T47D (cell line): Measurements from ENCODE around the gene PRSS56.

ENCODE experiments used
- DNase-seq, 2 experiments: peaks; one replicate each; pipeline versions ENCODE4 v3.0.0 to v3.0.0-alpha.2; 2011 to 2012; ENCODE audit warnings: low read depth in 1 of 2, low spot score in 1 of 2
- JUND ChIP-seq: IDR thresholded peaks from 2 replicates; pipeline ENCODE4 v1.6.1; 2012; ENCODE audit warnings: low read depth
- in situ Hi-C: cut with HindIII; loops from 2 replicates; pipeline ENCODE4 v1.10.0; 2016; ENCODE audit warnings: low sequenced_read_pairs, low pct_unique_long_range_greater_than_20kb

PRSS56 gene

GRCh38 chr2:232571026-232571474 lies 50.9 kb downstream of the PRSS56 start:
- DNase-seq = no peak
- in situ Hi-C loops = no loop called here

GRCh38 chr2:232573042-232573441 lies 52.9 kb downstream of the PRSS56 start:
- in situ Hi-C loops = no loop called here
- DNase-seq = no peak
- no peak for TF ChIP-seq JUND

More at GRCh38 chr2:232571026-232571474, 50.9 kb downstream of the PRSS56 start:
- TF ChIP-seq JUND = no peak

- in situ Hi-C loops = no loop called here
- no peak for TF ChIP-seq JUND
- no peak for DNase-seq
These were observed 53.7 kb downstream of the PRSS56 start for GRCh38 chr2:232573771-232574435.

- in situ Hi-C loops = no loop called here
- DNase-seq = no peak
- TF ChIP-seq JUND = no peak
These were observed 54.7 kb downstream of the PRSS56 start for GRCh38 chr2:232574674-232575403.
